Ovary (tissue), 3 donors: ENCODE data around the gene DOHH.

ENCODE experiments used
- EP300 ChIP-seq: sonication (generic); formaldehyde crosslinking; IDR thresholded peaks from one replicate; pipeline ENCODE4 v1.6.1; 2017; ENCODE audit warnings: antibody characterized with exemption
- TF ChIP-seq, protein P1 (sequence below), 3 donors: fragments of 450-650 bp in 2 of 3; fragments of 200-600 bp in 1 of 3; IDR thresholded peaks; one replicate each; pipeline versions ENCODE4 v1.5.1 to v1.8.0; 2016 to 2022; ENCODE audit warnings: antibody characterized with exemption in 3 of 3, mild to moderate bottlenecking in 1 of 3
- donor health status: DM: no; HTN: no; CAD: no.

GRCh38 chr19:3532154-3532786 lies 31.8 kb upstream of the DOHH start:
- TF ChIP-seq, protein P1, sequence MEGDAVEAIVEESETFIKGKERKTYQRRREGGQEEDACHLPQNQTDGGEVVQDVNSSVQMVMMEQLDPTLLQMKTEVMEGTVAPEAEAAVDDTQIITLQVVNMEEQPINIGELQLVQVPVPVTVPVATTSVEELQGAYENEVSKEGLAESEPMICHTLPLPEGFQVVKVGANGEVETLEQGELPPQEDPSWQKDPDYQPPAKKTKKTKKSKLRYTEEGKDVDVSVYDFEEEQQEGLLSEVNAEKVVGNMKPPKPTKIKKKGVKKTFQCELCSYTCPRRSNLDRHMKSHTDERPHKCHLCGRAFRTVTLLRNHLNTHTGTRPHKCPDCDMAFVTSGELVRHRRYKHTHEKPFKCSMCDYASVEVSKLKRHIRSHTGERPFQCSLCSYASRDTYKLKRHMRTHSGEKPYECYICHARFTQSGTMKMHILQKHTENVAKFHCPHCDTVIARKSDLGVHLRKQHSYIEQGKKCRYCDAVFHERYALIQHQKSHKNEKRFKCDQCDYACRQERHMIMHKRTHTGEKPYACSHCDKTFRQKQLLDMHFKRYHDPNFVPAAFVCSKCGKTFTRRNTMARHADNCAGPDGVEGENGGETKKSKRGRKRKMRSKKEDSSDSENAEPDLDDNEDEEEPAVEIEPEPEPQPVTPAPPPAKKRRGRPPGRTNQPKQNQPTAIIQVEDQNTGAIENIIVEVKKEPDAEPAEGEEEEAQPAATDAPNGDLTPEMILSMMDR (IDR thresholded peaks at IDR 0.05): no peak
- no peak for TF ChIP-seq EP300
